Panc1 (cell line): ENCODE measurements around the gene APBB2.

Experiments used
- CTCF ChIP-seq: fragments of 450-650 bp; IDR thresholded peaks from 2 replicates; pipeline ENCODE4 v1.5.1; 2017; ENCODE audit warnings: mild to moderate bottlenecking
- POLR2AphosphoS5 ChIP-seq: IDR thresholded peaks from 2 replicates; pipeline ENCODE4 v1.6.1; 2012; ENCODE audit warnings: mild to moderate bottlenecking, low read depth, low read length, moderate library complexity
- SIN3A ChIP-seq: IDR thresholded peaks from 2 replicates; pipeline ENCODE4 v1.6.1; 2012; ENCODE audit warnings: low read depth, mild to moderate bottlenecking, low read length, moderate library complexity, borderline replicate concordance; ENCODE audit not compliant: insufficient read depth
- TCF7L2 ChIP-seq: IDR thresholded peaks from 2 replicates; pipeline ENCODE4 v1.6.1; 2011; ENCODE audit warnings: mild to moderate bottlenecking, low read depth, low read length, inconsistent platforms

GRCh38 chr4:41038304-41038703 lies 176.0 kb downstream of the APBB2 start:
- TF ChIP-seq CTCF, result no peak
- no peak for TF ChIP-seq SIN3A
- no peak for TF ChIP-seq POLR2AphosphoS5
- no peak for TF ChIP-seq TCF7L2
